ENCODE results near the gene TRIM50.

DNA sequence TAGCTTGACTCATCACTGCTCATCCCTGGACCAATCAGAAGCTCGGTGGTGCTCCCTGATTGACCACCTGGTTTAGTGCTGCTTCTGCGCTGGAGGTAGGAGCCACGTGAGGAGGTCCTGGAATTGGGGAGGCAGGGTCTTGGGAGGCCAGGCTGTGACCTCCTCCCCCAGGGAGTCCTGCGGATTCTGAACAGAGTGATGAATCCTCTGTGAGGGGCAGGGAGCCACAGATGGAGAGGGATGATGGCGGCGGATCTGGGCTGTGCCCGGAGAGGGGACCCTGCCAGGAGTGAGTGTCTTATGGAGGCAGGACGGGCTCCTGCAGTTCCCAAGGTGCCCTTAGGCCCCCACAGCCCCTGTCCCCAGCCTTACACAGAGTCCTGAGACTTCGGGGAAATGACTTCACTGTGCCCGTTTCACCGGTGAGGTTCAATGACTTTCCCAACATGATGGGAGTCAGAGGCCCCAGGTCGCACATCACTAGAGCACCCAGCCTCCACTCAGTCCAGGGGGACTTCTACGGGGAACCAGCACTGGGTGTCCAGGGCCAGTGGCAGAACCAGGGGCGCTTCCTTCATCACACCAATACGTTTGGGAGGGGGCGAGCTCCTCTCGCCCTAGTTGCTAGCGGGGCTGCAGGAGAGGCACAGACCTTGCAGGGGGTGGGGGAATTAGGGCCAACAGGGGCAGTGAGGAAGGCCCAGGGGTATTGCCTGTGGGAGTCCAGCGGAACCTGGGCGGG lies 49.0 kb upstream of the TRIM50 start:
- TF ChIP-seq, protein P1, sequence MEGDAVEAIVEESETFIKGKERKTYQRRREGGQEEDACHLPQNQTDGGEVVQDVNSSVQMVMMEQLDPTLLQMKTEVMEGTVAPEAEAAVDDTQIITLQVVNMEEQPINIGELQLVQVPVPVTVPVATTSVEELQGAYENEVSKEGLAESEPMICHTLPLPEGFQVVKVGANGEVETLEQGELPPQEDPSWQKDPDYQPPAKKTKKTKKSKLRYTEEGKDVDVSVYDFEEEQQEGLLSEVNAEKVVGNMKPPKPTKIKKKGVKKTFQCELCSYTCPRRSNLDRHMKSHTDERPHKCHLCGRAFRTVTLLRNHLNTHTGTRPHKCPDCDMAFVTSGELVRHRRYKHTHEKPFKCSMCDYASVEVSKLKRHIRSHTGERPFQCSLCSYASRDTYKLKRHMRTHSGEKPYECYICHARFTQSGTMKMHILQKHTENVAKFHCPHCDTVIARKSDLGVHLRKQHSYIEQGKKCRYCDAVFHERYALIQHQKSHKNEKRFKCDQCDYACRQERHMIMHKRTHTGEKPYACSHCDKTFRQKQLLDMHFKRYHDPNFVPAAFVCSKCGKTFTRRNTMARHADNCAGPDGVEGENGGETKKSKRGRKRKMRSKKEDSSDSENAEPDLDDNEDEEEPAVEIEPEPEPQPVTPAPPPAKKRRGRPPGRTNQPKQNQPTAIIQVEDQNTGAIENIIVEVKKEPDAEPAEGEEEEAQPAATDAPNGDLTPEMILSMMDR (IDR thresholded peaks at IDR 0.05; ENCODE audit: poor library complexity, severe bottlenecking): no peak
- TF ChIP-seq MXI1 (conservative IDR thresholded peaks at IDR 0.05; ENCODE audit: poor library complexity, severe bottlenecking) (no peak), EP300 (conservative IDR thresholded peaks at IDR 0.05; ENCODE audit: poor library complexity, severe bottlenecking) (no peak), EZH2 (IDR thresholded peaks at IDR 0.05; ENCODE audit: borderline replicate concordance, insufficient read depth, low read length, poor library complexity, severe bottlenecking) (no peak)
